ENCODE results near the gene PDCD1. TPM values are rescaled to one million over a fixed set of nuclear protein-coding genes. Genes with fewer than 3 reads are reported as not detected.

The PDCD1 gene
- total and polyA plus RNA-seq, 10 of the 15 experiments (the other 5 are each of a cell fraction or from before 2014, with no cell fraction given): 0.62 to 6.4 (median 2.9) TPM; not detected in 2

GRCh38 chr2:241859436-241860183 is 916 bp upstream of the PDCD1 start (continued):
- TF ChIP-seq SMARCA5 (IDR thresholded peaks at IDR 0.05) (no peak; the same call in 1 of the 2 replicates), GATAD2B (conservative IDR thresholded peaks at IDR 0.05; ENCODE audit: low read depth) (peak; percentile 73; the same call in 1 of the 2 replicates), ZBTB4 (CRISPR knock-in tag; IDR thresholded peaks at IDR 0.05) (no peak), ZNF622 (IDR thresholded peaks at IDR 0.05) (no peak), HSF1 (IDR thresholded peaks at IDR 0.05; ENCODE audit: low read depth, low read length) (no peak; the same call in 1 of the 2 replicates), TBL1XR1 (IDR thresholded peaks at IDR 0.05; ENCODE audit: low read depth, low read length) (peak; percentile 39; the same call in 1 of the 2 replicates), WRNIP1 (IDR thresholded peaks at IDR 0.05; ENCODE audit: borderline replicate concordance, low read depth, low read length) (no peak), REST (IDR thresholded peaks at IDR 0.05; ENCODE audit: low read depth, low read length) (no peak), CHD1 (IDR thresholded peaks at IDR 0.05; ENCODE audit: low read depth, low read length) (0 out of 2 replicates have a peak, but pooled peaks have one; percentile 49), KDM1A (IDR thresholded peaks at IDR 0.05; ENCODE audit: borderline replicate concordance) (no peak), NFYB (IDR thresholded peaks at IDR 0.05; ENCODE audit: insufficient read depth, low read depth, low read length) (no peak), NR2C2 (IDR thresholded peaks at IDR 0.05; ENCODE audit: borderline replicate concordance, control insufficient read depth, insufficient read length, low read depth) (no peak), MYB (IDR thresholded peaks at IDR 0.05; ENCODE audit: borderline replicate concordance, low read depth, low read length) (no peak), CBX5 (IDR thresholded peaks at IDR 0.05; ENCODE audit: low read depth) (no peak), ZNF592 (IDR thresholded peaks at IDR 0.05) (no peak), SP1 (IDR thresholded peaks at IDR 0.05; ENCODE audit: low read depth, low read length) (peak; percentile 41)
